CD4-positive, alpha-beta T cell treated with Interleukin-21 for 1 hour (primary cell): ENCODE results near the gene CASP7.

ENCODE experiments used
- DNase-seq: peaks from one replicate; pipeline ENCODE4 v3.0.0-alpha.2; 2020

Gene CASP7

DNA sequence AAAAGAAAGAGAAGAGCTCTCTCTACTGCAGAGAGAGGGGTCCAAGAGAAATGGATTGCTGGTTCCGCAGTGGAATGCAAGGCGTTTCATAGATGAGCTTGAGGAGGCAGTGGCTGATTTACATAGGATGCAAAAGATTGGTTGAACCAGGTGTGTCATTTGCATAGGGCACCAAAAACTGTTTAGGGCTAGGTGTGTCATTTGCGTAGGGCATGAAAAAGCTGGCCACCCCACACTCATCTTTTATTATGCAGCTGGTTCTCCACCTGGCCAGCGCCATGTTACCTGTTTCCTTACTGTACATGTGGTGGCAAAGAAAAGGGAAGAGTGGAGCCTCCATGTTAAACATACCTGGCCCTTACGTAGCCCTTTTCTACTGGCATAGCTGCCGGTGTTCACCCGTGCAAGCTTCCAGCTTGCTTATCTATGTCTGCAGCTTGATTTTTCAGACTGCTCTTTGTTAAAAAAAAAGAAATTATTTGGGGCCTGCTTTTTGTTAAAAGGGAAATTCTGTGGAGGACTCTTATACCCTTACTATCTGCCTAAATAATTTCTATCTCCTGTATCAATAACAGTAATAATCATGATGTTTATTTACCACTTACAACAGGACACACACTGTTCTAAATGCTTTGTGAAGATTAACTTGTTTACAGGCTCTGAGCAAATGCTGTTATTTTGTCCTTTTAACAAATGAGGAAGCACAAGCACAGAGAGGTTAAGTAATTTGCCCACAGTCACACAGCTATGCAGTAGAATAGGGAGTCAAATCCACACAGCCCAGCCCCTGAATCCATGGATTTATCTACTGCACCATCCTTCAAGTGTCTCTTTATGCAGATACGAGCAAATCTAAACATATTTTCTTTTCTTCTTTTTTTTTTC, 33.3 kb downstream of the CASP7 start:
- DNase-seq: no peak

DNA sequence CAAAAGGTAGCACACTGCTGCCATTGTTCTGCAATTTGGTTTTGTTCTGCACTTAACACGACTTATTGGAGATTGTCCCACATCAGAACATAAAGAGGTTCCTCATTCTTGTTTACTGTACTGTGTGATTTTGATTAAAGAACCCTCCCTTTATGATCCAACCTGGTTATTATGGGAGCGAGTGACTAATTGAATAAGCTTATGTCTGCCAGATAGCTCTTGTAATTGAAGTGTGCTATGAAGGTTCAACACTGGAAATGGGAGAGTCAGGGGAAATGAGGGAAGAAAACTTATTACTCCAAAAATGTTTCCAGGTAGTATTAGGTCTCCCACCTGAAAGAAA, 33.9 kb downstream of the CASP7 start:
- DNase-seq: no peak

DNA sequence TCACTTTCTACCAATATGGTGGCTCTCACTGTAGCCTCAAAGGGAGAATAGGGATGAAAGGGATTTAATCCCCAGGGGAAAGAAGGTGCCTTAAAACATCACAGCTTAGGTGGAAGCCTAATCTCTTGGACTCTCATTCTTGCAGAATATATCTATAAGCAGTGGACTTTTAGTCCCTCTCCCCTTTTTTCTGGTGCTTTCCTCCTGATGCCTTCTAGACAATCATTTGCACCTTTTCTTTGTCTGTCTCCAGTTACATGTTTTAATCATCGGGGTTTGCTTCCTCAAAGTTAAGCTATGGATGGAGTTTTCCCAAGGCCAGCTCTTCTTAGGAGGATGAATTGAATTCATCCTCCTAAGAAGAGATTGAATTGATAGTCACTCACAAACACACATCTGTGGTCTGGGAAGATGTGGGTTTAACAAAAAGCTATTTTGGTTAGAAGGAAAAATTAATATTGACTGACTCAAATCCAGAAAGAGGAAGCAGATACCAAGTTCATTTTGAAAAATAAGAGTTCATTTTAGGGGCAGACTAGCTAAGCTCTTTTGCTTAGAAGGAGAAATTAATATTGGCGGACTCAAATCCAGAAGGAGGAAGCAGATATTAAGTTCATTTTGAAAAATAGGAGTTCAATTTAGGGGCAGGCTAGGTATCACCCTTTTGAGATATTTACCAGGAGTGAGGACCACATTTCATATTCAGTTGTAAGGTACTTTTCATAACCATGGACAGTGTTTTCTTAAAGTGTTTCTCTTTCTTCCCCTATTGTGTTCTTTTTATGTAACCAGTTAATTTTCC, 36.6 kb downstream of the CASP7 start:
- DNase-seq: no peak

DNA sequence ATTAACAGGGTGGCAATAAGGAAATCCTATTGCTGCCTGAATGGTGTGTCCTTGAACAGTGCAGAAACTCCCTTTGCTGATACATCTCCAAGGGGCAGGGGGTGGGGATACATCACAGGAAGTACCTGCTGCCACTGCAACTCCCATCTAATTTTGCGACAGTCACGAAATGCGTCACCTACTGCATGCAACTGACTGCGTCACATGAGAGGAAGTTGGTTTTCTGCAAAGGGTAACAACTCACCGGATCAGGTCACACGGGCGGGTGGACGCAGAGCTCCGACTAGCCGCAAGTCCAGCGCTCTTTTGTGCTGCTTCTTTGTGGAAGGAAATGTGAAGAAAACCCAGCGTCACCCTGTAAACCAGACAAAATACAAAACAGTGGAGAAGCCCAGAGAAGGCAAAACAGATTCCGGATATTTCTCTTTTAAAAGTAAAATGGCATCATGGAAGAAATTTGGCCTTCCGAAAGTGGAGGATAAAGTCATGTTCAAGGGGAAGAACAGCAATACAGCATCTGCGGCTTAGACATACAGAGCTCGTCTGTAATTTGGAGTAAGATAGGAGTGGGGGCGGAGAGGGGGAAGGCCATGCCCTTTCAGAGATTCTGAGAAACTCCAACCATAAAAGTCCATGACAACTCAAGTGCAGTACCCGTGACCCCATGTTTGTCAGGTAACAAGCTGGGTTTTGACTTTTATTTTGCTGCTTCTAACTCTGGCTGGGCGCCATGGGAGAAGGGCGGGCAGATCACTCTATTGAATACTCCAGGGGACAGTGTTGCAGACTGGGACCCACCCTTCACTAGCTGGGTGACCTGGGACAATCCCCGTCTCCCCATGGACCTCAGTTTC, 39.5 kb downstream of the CASP7 start:
- DNase-seq: no peak

DNA sequence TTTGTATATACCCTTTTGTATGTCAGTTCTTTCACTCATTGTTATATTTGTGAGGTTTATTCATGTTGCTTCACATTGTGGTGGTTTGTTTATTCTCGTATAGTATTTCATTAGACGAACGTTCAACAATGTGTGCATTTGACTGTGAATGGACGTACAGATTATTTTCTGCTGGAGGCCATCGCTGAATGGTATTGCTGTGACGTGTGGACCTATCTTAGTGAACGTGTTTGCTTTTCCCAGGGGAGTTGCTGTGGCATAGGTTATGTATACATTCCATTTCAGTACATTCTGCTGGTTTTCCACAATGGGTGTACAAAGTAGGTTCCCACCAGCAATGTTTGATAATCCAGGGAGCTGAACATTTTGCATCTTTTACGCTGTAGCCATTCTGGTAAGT, 40.7 kb downstream of the CASP7 start:
- no peak for DNase-seq

DNA sequence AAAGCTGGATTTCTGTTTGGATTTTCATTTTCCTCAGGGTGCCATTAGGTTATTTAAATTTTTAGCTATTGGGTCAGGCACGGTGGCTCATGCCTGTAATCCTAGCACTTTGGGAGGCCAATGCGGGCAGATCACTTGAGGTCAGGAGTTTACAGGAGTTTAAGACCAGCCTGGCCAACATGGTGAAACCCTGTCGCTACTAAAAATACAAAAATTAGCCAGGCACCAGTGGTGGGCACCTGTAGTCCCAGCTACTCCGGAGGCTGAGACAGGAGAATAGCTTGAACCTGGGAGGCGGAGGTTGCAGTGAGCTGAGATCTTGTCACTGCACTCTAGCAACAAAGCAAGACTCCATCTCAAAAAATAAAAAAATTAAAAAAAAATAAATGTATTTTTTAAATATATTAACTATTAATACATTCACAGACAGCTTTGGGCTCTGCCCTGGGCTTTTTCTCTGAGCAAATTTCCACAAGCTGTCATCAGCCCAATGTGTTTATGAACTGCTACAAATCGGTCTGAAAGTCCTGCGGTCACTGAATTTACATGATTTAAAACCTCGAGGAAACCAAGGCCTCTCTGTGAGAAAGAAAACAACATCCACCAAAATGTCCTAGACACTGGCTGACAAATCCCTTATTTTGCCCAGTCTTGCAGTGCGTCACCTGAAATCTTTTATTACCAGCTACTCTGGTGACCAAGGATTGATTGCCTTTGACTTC, 52.6 kb downstream of the CASP7 start:
- no peak for DNase-seq

DNA sequence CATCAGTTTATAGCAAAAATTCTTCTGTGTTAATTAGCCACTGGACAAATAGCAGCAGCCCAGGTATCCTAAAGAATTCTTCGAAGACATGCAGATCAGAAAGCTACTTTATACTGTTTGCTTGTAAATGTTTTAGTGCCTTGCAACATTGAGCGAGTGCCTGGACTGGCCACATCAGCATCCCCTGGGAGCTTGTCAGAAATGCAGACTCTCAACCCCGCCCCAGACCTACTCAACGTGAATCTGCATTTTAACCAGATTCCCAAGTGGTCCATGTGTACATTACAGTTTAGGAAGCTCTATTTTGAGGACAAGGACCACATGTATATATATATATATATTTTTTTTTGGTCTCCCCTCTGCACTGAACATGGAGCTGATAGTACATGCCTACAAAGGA, 53.3 kb downstream of the CASP7 start:
- no peak for DNase-seq

DNA sequence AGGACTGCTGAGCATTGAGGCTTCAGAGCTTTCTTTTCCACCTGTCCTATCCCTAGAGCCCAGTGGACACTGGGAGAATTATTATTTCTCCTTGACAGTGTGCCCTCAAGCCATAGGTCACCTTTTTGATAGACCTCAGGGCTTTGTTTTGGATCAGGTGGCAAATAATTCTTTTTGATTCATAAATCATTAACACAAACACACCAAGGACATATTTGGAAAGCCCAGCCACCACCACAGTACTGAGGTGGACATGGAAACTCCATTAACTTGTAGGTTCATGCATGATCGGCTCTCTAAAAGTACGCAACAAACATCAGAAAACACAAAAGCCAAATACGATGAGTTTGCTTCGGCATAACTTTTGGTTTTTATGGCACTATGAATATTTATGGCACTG, 53.9 kb downstream of the CASP7 start:
- DNase-seq: no peak

DNA sequence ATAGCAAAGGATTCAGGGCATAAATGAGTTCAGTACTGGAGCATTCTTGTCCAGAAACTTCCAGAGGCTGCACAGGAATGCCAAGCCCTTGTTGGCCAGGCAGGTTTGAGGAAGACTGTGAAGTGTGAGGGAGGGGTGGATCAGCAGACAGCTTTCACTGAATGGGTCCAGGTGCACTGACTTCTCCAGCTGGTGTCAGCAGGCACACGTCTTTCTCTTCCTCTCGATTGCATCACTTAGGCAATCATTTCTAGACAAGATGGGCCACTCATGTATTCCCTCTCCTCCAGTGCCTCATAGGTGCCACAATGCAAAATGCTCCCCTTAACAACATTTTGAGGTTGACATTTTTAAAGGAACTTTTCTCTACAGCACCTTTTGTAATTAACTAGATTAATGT, 56.2 kb downstream of the CASP7 start:
- no peak for DNase-seq

DNA sequence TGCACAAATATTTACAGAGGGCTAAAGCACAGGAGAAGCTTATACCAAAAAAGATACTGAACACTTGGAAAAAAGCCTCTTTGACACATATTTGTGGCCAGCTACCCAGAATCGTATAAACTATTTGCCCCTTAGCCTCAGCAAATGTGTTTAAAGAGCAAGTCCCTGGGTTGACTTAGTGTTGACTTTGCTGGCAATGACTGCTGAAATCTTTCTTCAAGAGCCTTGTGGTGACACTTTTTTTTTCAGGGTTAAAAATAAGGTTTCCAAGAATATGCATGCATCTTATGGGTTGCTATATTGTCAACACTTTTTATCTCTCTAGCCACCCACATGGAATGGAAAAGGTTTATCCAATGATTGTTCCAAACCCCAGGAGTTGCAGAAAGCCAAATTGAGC, 56.9 kb downstream of the CASP7 start:
- DNase-seq: no peak

DNA sequence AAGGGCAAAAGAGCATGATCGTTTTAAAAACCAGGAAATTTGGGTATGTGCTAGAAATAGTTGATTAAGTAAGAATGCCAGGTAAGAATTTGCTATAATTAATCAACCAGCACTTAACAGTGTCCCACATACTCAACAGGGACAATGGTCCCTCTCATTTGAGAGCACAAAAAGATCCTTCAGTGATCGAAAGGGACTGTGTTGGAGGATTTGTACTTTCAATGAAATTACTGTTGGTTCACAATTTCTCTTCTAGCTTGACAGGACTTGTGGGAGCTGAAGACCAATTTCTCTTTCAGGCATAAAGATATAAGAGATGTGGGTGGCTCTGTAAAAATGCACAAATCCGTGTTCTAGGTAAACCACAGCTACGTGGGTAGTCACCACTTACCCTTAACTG, 59.3 kb downstream of the CASP7 start:
- no peak for DNase-seq

DNA sequence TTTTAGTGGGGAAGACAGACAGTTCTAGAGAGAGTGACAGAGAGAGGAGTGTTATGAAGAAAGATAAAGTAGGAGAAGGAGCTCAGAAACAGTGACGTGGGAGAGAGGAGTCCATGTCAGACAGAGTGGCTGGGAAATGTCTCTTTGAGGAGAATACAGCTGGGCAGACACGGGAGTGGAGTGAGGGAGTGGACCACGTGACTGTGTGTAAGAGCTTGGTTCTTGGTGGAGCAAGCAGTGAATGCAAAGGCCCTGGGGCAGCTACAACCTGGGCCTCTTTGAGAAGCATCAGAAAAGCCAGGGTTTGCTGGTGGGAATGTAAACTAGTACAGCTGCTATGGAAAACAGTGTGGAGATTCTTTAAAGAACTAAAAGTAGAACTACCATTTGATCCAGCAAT, 59.9 kb downstream of the CASP7 start:
- no peak for DNase-seq

DNA sequence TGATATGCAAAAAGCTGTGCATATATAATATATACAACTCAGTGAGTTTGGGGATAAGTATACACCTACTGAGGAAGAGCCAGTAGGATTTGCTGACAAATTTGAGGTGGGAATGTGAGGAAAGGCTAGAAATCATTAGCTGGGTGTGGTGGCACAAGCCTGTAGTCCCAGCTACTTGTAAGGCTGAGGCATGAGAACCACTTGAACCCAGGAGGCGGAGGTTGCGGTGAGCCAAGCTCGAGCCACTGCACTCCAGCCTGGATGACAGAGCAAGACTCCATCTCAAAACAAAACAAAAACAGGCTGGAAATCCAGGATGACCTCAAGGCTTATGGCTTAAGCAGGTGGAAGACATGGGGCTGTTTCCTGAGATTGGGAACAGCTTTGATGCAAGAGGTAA, 61.1 kb downstream of the CASP7 start:
- DNase-seq: no peak

DNA sequence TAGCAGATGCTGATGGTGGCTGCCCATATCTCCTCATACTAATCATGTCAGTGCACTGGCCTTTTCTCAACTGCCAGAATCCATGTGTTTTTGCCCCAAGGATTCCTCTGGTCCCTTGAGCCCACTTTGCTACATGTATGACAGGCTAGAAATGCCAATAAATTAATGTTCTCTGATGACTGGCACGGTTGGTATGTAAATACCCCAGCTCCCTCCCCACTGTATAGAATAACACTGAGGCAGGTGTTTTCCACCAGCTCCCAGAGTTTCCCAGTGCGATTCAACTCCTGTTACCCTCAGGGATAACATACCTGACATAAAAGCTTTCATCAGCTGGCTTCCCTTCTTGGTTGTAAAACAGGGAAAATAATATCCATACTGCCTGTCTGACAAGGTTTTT, 62.8 kb downstream of the CASP7 start:
- no peak for DNase-seq

DNA sequence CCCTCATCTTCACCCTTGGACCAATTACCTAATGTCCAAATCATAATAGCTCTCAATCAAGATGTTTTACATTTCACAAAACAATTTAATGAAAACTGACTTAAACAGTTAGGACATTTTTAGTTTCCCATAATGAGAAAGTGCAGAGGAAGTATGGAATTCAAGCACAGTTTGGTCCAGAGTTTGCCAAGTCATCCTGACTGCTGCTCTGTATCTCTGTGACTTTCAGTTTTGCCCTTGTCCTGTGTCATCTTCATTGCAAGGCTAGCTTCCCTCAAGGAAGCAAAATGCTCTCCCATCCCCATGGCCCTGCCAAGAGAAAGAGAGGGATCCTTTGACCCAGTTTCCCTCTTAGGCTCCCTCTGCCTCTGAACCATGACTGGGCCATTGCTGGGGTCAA, 63.9 kb downstream of the CASP7 start:
- no peak for DNase-seq

DNA sequence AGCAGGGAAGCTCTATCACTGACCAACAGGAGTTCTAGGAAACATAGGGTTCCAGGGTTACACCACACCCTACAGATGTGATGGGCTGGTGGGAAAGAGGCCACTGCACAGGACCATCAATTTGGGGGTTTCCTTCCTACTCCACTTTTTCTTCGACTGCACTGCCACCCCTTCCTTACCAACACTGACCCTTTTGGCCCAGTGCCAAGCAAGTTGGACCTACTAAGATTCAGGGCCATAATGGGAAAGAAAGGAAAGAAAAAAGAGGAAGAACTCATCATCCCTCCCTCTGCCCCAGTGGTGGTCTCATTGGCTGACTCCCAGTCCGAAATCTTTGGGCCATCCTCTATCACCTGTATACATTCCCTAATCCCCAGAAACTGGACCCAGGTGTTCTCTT, 65.7 kb downstream of the CASP7 start:
- DNase-seq: no peak

DNA sequence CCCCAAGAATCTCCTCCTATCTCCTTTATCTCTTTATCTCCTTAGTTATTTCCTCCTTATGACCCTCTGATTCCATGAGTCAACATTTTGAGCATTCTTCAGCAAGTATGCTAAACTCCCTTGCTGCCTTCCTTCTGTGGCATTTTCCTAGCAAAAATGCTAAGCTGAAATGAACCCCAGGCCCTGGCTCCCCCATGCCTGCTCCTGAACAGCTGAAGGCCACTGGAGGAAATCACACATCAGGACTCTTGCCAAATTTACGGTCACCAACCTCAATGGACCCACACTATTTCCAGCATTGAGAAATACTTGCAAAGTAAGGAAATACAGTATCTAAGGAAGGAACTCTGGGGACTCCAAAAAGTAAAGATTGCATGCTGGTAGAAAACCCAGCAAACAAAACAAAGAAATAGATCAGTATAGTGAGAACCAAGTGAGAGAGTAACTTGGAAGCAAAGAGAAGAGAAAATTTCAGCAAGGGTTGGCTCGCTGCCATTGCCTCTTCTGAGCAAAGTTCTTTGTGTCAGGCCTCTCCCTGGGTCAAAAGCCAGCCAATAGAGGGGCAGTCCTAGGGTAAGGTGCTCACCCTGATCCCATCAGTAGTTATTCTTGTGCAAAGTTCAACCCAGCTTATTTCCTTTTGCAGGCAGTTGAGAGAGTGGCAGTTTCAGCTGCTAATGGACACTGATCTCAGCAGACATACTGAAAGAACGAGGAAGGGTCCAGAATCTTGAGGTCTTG, 66.7 kb downstream of the CASP7 start:
- no peak for DNase-seq

DNA sequence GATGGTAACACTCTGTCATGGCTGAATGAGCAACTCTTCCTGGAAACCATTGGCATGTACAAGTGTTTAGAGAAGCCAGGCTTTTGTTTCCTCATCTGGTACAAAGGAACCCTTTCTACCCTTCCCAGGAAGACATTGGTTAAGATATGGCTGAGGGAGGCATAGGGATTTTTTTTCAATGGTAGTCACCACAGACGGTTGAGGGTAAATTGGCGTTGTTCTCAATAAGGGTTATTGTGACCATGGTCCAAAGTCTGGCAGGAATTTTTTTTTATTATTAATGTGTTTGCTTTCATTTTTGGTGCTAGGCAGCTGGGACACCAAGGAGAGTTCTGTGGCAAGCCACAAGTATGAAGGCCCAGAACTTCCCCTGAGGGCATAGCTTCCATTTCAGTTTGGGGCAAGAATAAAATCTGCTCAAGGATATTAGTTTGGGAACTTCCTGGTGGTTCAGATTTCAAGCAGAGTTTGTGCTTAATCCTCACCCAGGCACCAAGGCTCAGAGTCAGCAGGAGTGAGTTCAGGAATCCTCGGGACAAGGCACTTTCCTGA, 71.5 kb downstream of the CASP7 start, which contains the start of gene PLEKHS1:
Gene PLEKHS1, plus strand, starts transcription at position 502 of the 552 bp plus-strand sequence. CDS start 3,596 bp downstream, outside the sequence.
- no peak for DNase-seq

DNA sequence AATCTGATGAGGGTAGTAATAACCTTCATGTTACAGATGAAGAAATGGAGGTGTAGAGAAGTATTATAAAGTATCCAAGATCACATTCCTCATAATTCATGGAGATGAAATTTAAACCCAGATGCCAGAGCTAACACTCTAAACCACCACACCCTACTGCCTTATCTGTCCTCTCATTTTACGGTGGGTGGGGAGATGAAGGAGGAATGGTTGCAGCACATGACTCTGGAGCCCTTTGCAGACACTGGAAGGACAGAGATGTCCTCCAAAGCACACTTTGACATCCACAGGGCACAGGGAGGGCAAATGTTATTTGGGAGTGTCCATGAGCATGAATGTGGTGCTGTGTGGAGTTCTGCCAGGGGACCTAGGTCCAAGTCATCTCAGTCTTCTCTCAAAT, 72.8 kb downstream of the CASP7 start:
- DNase-seq: no peak

DNA sequence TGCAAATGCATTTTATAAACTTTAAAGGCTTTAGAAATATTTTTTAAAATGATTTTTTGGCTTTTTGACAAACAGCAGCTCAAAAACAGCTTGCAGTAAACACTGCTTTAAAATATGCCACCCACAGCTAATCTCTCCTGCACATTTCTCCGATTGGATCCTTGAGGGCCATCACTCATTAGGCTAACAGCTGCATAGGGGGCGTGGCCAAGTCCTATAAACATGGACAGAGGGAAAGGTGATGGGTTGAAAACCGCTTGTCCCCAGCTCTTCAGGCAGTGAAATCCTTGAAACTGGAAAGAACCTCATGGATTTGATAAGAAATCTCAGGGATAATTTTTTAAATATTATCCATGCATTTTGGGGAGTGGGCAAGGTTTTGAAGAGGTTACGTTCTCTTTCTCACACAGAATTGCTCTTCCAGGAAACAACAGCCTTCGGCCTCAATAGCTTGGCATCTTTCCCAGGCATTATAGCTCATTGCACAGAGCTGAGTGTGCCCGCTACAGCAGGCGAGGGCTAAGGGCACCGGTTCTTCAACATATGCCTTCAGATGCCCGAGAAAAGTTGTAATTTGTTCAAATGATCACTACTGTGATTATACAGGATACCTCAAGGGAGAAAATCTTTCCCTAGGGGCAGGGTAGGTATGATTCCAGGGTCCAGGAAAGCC, 73.4 kb downstream of the CASP7 start:
- DNase-seq: no peak

DNA sequence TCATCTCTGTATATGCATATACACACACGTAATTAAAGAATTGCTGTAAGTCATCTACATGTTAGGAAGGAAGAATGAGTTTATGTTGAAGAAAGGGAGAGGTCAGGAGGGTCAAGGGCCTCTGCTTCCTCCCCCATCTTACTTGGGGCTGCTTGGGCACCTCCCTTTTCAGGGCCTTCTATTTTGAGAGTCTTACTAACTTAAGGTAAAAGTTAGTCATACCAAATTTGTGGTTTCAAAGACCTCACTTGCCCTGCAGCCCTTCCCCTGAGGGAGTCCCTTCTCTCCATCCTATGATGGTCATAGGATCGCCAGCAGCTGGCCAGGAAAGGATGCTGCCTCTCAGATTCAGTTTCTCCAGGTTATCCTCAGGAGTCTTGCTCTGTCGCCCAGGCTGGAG, 74.4 kb downstream of the CASP7 start:
- no peak for DNase-seq
